Endothelial cell of umbilical vein (primary cell): ENCODE results near the gene GLI3. TPM values are rescaled to one million over a fixed set of nuclear protein-coding genes. Genes with fewer than 3 reads are reported as not detected.

Experiments used
- BruUV-seq: library from RNA; stranded (reverse); fragments of 400-500 nt; replicated peaks from 2 replicates; lab custom pipeline; 2021; lab: Mats Ljungman, UMichigan
- CTCF ChIA-PET: fragments of 300-600, 350-600 bp; sonication (Branson Sonifier 250); formaldehyde crosslinking; loops from one replicate; lab custom pipeline; 2021; ENCODE audit warnings: antibody characterized with exemption, inconsistent platforms; lab: Charles Lee
- POLR2A ChIA-PET: fragments of 300-600, 350-600 bp; sonication (Branson Sonifier 250); formaldehyde crosslinking; loops from one replicate; lab custom pipeline; 2021; ENCODE audit warnings: antibody characterized with exemption, inconsistent platforms; lab: Charles Lee
- DNase-seq: peaks from one replicate; pipeline ENCODE4 v3.0.0-alpha.2; 2011; ENCODE audit warnings: low read depth, low spot score
- FAIRE-seq: peaks from 2 replicates; lab custom pipeline; 2011; peaks lifted over from hg19 to GRCh38; lab: Jason Lieb, UNC
- H2AFZ ChIP-seq: 2 replicates; pipeline ENCODE4 v1.6.0; 2012; ENCODE audit warnings: low read depth, low read length, control low read depth, inconsistent platforms
- H3K27ac ChIP-seq: 2 replicates; pipeline ENCODE4 v1.5.1; 2011; ENCODE audit warnings: low read depth, mild to moderate bottlenecking, control low read depth, low read length, moderate library complexity; ENCODE audit not compliant: insufficient read depth
- H3K27me3 ChIP-seq, 2 experiments: 2 replicates each; pipeline versions ENCODE4 v1.6.0 to v1.6.1; 2011; ENCODE audit warnings: low read length in 2 of 2, mixed read lengths in 1 of 2; ENCODE audit not compliant: control insufficient read depth in 2 of 2, insufficient read depth in 2 of 2
- H3K36me3 ChIP-seq, 2 experiments: 2 replicates in 1 of 2; 3 replicates in 1 of 2; pipeline ENCODE4 v1.5.1; 2011; ENCODE audit warnings: low read length in 2 of 2, mild to moderate bottlenecking in 1 of 2, moderate library complexity in 1 of 2; ENCODE audit not compliant: control insufficient read depth in 2 of 2, insufficient read depth in 2 of 2; ENCODE audit errors: extremely low read depth in 1 of 2
- H3K4me1 ChIP-seq: 3 replicates; pipeline ENCODE4 v1.5.1; 2011; ENCODE audit warnings: mild to moderate bottlenecking, low read length; ENCODE audit not compliant: control insufficient read depth, insufficient read depth; ENCODE audit errors: extremely low read depth
- H3K4me2 ChIP-seq: 2 replicates; pipeline ENCODE4 v1.6.1; 2011; ENCODE audit warnings: low read length, control low read depth, mixed read lengths; ENCODE audit not compliant: insufficient read depth
- H3K4me3 ChIP-seq, 3 experiments: fragments of 200-600 bp in 1 of 3; sonication (generic), shearing (Covaris generic) in 1 of 3; replicated peaks in 1 of 3; 2 replicates each; pipeline ENCODE4 v1.5.1; 2011 to 2016; ENCODE audit warnings: control low read depth in 3 of 3, low read length in 3 of 3, mild to moderate bottlenecking in 2 of 3, inconsistent platforms in 1 of 3, low read depth in 1 of 3, moderate library complexity in 1 of 3; ENCODE audit not compliant: insufficient read depth in 1 of 3
- H3K79me2 ChIP-seq: 2 replicates; pipeline ENCODE4 v1.6.0; 2012; ENCODE audit warnings: low read length, inconsistent platforms; ENCODE audit not compliant: control insufficient read depth, insufficient read depth
- H3K9ac ChIP-seq: replicated peaks from 2 replicates; pipeline ENCODE3; 2011; ENCODE audit warnings: low read length, control low read depth; ENCODE audit not compliant: insufficient read depth; ENCODE audit errors: extremely low read depth
- H3K9me1 ChIP-seq: replicated peaks from 3 replicates; pipeline ENCODE4 v1.6.0; 2011; ENCODE audit warnings: mild to moderate bottlenecking, low read length; ENCODE audit not compliant: control insufficient read depth, insufficient read depth; ENCODE audit errors: extremely low read depth
- H3K9me3 ChIP-seq: replicated peaks from 2 replicates; pipeline ENCODE4 v1.5.1; 2012; ENCODE audit warnings: low read length, inconsistent platforms; ENCODE audit not compliant: control insufficient read depth, insufficient read depth
- H4K20me1 ChIP-seq: replicated peaks from 2 replicates; pipeline ENCODE3; 2011; ENCODE audit warnings: mild to moderate bottlenecking, low read length; ENCODE audit not compliant: control insufficient read depth, insufficient read depth; ENCODE audit errors: extremely low read depth
- EZH2 ChIP-seq: IDR thresholded peaks from 2 replicates; pipeline ENCODE4 v1.6.1; 2012; ENCODE audit warnings: borderline replicate concordance, low read depth, mild to moderate bottlenecking, moderate library complexity, low read length, inconsistent platforms; ENCODE audit not compliant: severe bottlenecking
- FOS ChIP-seq: IDR thresholded peaks from 2 replicates; pipeline ENCODE4 v1.6.1; 2011; ENCODE audit warnings: mild to moderate bottlenecking, low read length, moderate library complexity, borderline replicate concordance; ENCODE audit not compliant: insufficient read depth
- GATA2 ChIP-seq: IDR thresholded peaks from 2 replicates; pipeline ENCODE4 v1.7.0; 2011; ENCODE audit warnings: low read depth, mild to moderate bottlenecking, moderate library complexity, mixed read lengths, low read length; ENCODE audit not compliant: insufficient read length, insufficient read depth
- JUN ChIP-seq: IDR thresholded peaks from 2 replicates; pipeline ENCODE4 v1.6.1; 2011; ENCODE audit warnings: borderline replicate concordance, low read depth; ENCODE audit not compliant: insufficient read length, insufficient read depth
- MYC ChIP-seq: IDR thresholded peaks from one replicate; pipeline ENCODE4 v1.6.1; 2011; ENCODE audit warnings: mild to moderate bottlenecking, low read depth, low read length
- POLR2A ChIP-seq: IDR thresholded peaks from 2 replicates; pipeline ENCODE4 v1.6.1; 2012; ENCODE audit warnings: low read depth, mild to moderate bottlenecking, control low read depth, low read length
- POLR2AphosphoS5 ChIP-seq: IDR thresholded peaks from 2 replicates; pipeline ENCODE4 v1.6.1; 2012; ENCODE audit warnings: low read depth, mild to moderate bottlenecking, control low read depth, low read length, moderate library complexity; ENCODE audit not compliant: insufficient read depth
- dilution Hi-C: fragments of 300-500 bp; cut with MboI; formaldehyde crosslinking; loops from one replicate; pipeline ENCODE4 v1.15.0; 2019; ENCODE audit warnings: low sequenced_read_pairs; ENCODE audit not compliant: extremely low pct_ligation_motif_present
- intact Hi-C: fragments of 100-400 bp; cut with micrococcal nuclease; formaldehyde crosslinking; loops from one replicate; pipeline ENCODE4 v1.10.0; 2022
- polyA plus RNA-seq, 4 experiments: library from polyadenylated mRNA; depleted of rRNA in 3 of 4; stranded (reverse) in 3 of 4; unstranded in 1 of 4; fragments of >200 nt; gene quantifications; 2 replicates each; pipeline versions ENCODE4 v1.2.1 to v1.2.3, GENCODE V29; 2011 to 2012; ENCODE audit warnings: missing spikeins in 1 of 4
- total RNA-seq: library from RNA; stranded (reverse); gene quantifications from 2 replicates; pipeline ENCODE4 v1.2.3, GENCODE V29; 2021
- TF ChIP-seq, protein P1 (sequence below): IDR thresholded peaks from 2 replicates; pipeline ENCODE4 v1.6.1; 2011; ENCODE audit not compliant: insufficient read depth, insufficient read length
- TF ChIP-seq, protein P2 (sequence below), 2 donors: IDR thresholded peaks; 1 replicate in 1 of 2; 2 replicates in 1 of 2; pipeline ENCODE4 v1.5.1; 2011; ENCODE audit warnings: low read length in 2 of 2, mild to moderate bottlenecking in 2 of 2, moderate library complexity in 2 of 2, control low read depth in 1 of 2, inconsistent platforms in 1 of 2, low read depth in 1 of 2; ENCODE audit not compliant: insufficient read depth in 1 of 2; ENCODE audit errors: extremely low read depth in 1 of 2

The GLI3 gene
- total and polyA plus RNA-seq, 2 donors (not counting 3 experiments of a cell fraction or from before 2014, with no cell fraction given), result 6.0 to 24.9 TPM

DNA sequence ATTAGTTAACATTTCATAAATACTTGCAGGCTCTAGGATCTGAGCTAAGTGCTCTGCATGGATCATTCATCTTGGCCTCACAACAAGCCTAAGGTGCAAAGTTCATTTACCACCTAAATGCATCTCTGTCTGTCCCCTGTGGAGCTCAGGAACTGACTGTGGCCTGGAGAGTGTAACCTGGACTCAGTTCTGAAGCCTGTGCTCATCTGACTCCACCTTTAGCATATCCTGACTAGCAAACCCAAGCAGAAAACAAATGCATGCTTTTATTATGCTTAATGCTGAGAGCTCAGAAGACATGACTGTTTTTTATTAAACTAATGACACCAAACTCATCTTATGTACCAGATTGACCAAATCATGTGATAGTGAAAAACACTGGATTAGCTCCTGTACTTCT, 288.5 kb downstream of the GLI3 start:
- FAIRE-seq (no peak), DNase-seq (no peak)
- no peak overlapping the region for H3K9ac ChIP-seq
- H4K20me1 ChIP-seq, result no peaks in the 10 kb centered on the region
- CTCF ChIA-PET, result interaction anchor here (0.7 to 1.2 kb wide), 5 partner anchors 8 to 896 kb away, joined by 3 to 5 read pairs (median 4); no protein-coding TSS in a partner anchor
- H3K27ac ChIP-seq, result no peak overlapping the region
- H3K9me3 ChIP-seq, result no peaks in the 10 kb centered on the region
- H3K4me2 ChIP-seq, result no peak overlapping the region
- POLR2A ChIA-PET, result no interaction called here
- no TSS peak for BruUV-seq
- H3K4me3 ChIP-seq, result no peak overlapping the region
- no peak for TF ChIP-seq JUN
- TF ChIP-seq, protein P1, sequence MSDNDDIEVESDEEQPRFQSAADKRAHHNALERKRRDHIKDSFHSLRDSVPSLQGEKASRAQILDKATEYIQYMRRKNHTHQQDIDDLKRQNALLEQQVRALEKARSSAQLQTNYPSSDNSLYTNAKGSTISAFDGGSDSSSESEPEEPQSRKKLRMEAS, result no peak
- no peak for TF ChIP-seq POLR2AphosphoS5
- no peak for TF ChIP-seq POLR2A
- no peak for TF ChIP-seq FOS
- TF ChIP-seq GATA2, result no peak
- no peak for TF ChIP-seq EZH2
- TF ChIP-seq MYC, result no peak
- TF ChIP-seq, protein P2, sequence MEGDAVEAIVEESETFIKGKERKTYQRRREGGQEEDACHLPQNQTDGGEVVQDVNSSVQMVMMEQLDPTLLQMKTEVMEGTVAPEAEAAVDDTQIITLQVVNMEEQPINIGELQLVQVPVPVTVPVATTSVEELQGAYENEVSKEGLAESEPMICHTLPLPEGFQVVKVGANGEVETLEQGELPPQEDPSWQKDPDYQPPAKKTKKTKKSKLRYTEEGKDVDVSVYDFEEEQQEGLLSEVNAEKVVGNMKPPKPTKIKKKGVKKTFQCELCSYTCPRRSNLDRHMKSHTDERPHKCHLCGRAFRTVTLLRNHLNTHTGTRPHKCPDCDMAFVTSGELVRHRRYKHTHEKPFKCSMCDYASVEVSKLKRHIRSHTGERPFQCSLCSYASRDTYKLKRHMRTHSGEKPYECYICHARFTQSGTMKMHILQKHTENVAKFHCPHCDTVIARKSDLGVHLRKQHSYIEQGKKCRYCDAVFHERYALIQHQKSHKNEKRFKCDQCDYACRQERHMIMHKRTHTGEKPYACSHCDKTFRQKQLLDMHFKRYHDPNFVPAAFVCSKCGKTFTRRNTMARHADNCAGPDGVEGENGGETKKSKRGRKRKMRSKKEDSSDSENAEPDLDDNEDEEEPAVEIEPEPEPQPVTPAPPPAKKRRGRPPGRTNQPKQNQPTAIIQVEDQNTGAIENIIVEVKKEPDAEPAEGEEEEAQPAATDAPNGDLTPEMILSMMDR (IDR thresholded peaks at IDR 0.05; ENCODE audit: extremely low read depth in 1 of 2, insufficient read depth in 1 of 2, low read depth in 1 of 2, low read length in 2 of 2), result no peak
- no peaks in the 10 kb centered on the region for H3K4me1 ChIP-seq
- H3K36me3 ChIP-seq, result no peaks in the 10 kb centered on the region
- peaks cover 7 to 11% of the 10 kb centered on the region in 2 experiments for H3K27me3 ChIP-seq
- H3K79me2 ChIP-seq, result no peaks in the 10 kb centered on the region
- H2AFZ ChIP-seq, result no peak overlapping the region
- dilution Hi-C loops (no loop called here), intact Hi-C loops (no loop called here)
- no peaks in the 10 kb centered on the region for H3K9me1 ChIP-seq
